Neural progenitor cell (in vitro differentiated cells): Measurements from ENCODE around the gene GMIP. TPM values are rescaled to one million over a fixed set of nuclear protein-coding genes. Genes with fewer than 3 reads are reported as not detected.

Experiments
- DNase-seq: peaks from one replicate; pipeline ENCODE4 v3.0.0-alpha.2; 2016; ENCODE audit warnings: low spot score
- H2AFZ ChIP-seq: fragments of 200-600 bp; sonication (generic); replicated peaks from 2 replicates; pipeline ENCODE4 v1.6.1; 2016; ENCODE audit warnings: antibody characterized with exemption
- H3F3A ChIP-seq: fragments of 200-600 bp; sonication (generic); 2 replicates; pipeline ENCODE4 v1.6.1; 2016; ENCODE audit warnings: antibody characterized with exemption, low read depth
- H3K27ac ChIP-seq: fragments of 200-600 bp; sonication (generic); 2 replicates; pipeline ENCODE4 v1.5.1; 2016; ENCODE audit warnings: mild to moderate bottlenecking
- H3K27me3 ChIP-seq: fragments of 200-600 bp; sonication (generic); 2 replicates; pipeline ENCODE4 v1.6.1; 2016; ENCODE audit warnings: mild to moderate bottlenecking, moderate library complexity
- H3K36me3 ChIP-seq: fragments of 200-600 bp; sonication (generic); 2 replicates; pipeline ENCODE4 v1.5.1; 2016
- H3K4me1 ChIP-seq: fragments of 200-600 bp; sonication (generic); 2 replicates; pipeline ENCODE4 v1.6.1; 2016; ENCODE audit warnings: mixed run types
- H3K4me2 ChIP-seq: fragments of 200-600 bp; sonication (generic); 2 replicates; pipeline ENCODE4 v1.6.1; 2016
- H3K4me3 ChIP-seq: fragments of 200-600 bp; sonication (generic); 2 replicates; pipeline ENCODE4 v1.5.1; 2016
- H3K79me2 ChIP-seq: fragments of 200-600 bp; sonication (generic); 2 replicates; pipeline ENCODE4 v1.6.1; 2016; ENCODE audit warnings: low read depth
- H3K9ac ChIP-seq: fragments of 200-600 bp; sonication (generic); 2 replicates; pipeline ENCODE4 v1.6.1; 2016
- H3K9me3 ChIP-seq: fragments of 200-600 bp; sonication (generic); 2 replicates; pipeline ENCODE4 v1.5.1; 2016; ENCODE audit warnings: low read depth
- H4K20me1 ChIP-seq: fragments of 200-600 bp; sonication (generic); 2 replicates; pipeline ENCODE4 v1.6.1; 2016; ENCODE audit warnings: low read depth
- H3K27ac Mint-ChIP-seq: 3 replicates; pipeline ENCODE4 v1.8.0; 2021; ENCODE audit warnings: mixed read lengths
- H3K27me3 Mint-ChIP-seq: 2 replicates; pipeline ENCODE4 v1.8.0; 2022; ENCODE audit warnings: low read depth, mild to moderate bottlenecking, inconsistent platforms, moderate library complexity, mixed read lengths; ENCODE audit not compliant: insufficient read depth
- H3K36me3 Mint-ChIP-seq: 3 replicates; pipeline ENCODE4 v1.8.0; 2021; ENCODE audit warnings: mixed read lengths
- H3K4me1 Mint-ChIP-seq: 3 replicates; pipeline ENCODE4 v1.8.0; 2021; ENCODE audit warnings: mixed read lengths
- H3K4me3 Mint-ChIP-seq: 3 replicates; pipeline ENCODE4 v1.8.0; 2021; ENCODE audit warnings: mild to moderate bottlenecking, moderate library complexity, mixed read lengths
- H3K9me3 Mint-ChIP-seq: 3 replicates; pipeline ENCODE4 v1.8.0; 2020; ENCODE audit warnings: mixed read lengths
- CTCF ChIP-seq: fragments of 200-600 bp; sonication (generic); IDR thresholded peaks from 2 replicates; pipeline ENCODE4 v1.5.1; 2017; ENCODE audit warnings: antibody characterized with exemption, mild to moderate bottlenecking
- EZH2 ChIP-seq: fragments of 200-600 bp; sonication (generic); IDR thresholded peaks from 2 replicates; pipeline ENCODE4 v1.6.1; 2017; ENCODE audit warnings: antibody characterized with exemption, mild to moderate bottlenecking, moderate library complexity
- EZH2phosphoT487 ChIP-seq: fragments of 200-600 bp; sonication (generic); IDR thresholded peaks from 2 replicates; pipeline ENCODE4 v1.6.1; 2017; ENCODE audit warnings: antibody characterized with exemption
- total RNA-seq: library from RNA; depleted of rRNA; stranded (reverse); fragments of >200 nt; gene quantifications from 2 replicates; pipeline ENCODE4 v1.2.3, GENCODE V29; 2015; ENCODE audit warnings: low replicate concordance

The GMIP gene
- total RNA-seq, 1 donor from 2014 or later, result 6.4 TPM

- Histone ChIP-seq H3K27ac (no peak overlapping the region), H3K36me3 (peaks cover 18% of the 10 kb centered on the region), H3K9ac (no peak overlapping the region), H3K4me3 (no peak overlapping the region), H3K79me2 (peaks cover 81% of the 10 kb centered on the region), H3F3A (peaks cover 14% of the 10 kb centered on the region), H3K9me3 (no peaks in the 10 kb centered on the region), H4K20me1 (no peaks in the 10 kb centered on the region), H3K27me3 (no peaks in the 10 kb centered on the region), H2AFZ (no peak overlapping the region), H3K4me2 (no peak overlapping the region), H3K4me1 (peaks cover 11% of the 10 kb centered on the region)
- Mint-ChIP-seq H3K27ac (no peak overlapping the region), H3K4me3 (no peak overlapping the region), H3K36me3 (peaks cover 56% of the 10 kb centered on the region), H3K9me3 (peaks cover 66% of the 10 kb centered on the region), H3K27me3 (peaks cover 8% of the 10 kb centered on the region), H3K4me1 (peaks cover 7% of the 10 kb centered on the region)
- no peak for TF ChIP-seq EZH2
- TF ChIP-seq CTCF, result no peak
- no peak for TF ChIP-seq EZH2phosphoT487
- DNase-seq, result no peak
Measured at GRCh38 chr19:19674315-19674714, 30.9 kb upstream of the GMIP start.

GRCh38 chr19:19672816-19673215, 29.4 kb upstream of the GMIP start:
- Mint-ChIP-seq H3K27ac (no peak overlapping the region), H3K9me3 (peaks cover 51% of the 10 kb centered on the region), H3K4me1 (peaks cover 13% of the 10 kb centered on the region), H3K36me3 (peaks cover 41% of the 10 kb centered on the region), H3K4me3 (no peak overlapping the region), H3K27me3 (peaks cover 13% of the 10 kb centered on the region)
- no peak for DNase-seq
- Histone ChIP-seq H3K79me2 (peaks cover 86% of the 10 kb centered on the region), H3F3A (peaks cover 22% of the 10 kb centered on the region), H3K4me1 (peaks cover 14% of the 10 kb centered on the region), H3K27ac (no peak overlapping the region), H3K27me3 (no peaks in the 10 kb centered on the region), H2AFZ (no peak overlapping the region), H3K4me3 (no peak overlapping the region), H3K9me3 (no peaks in the 10 kb centered on the region), H4K20me1 (no peaks in the 10 kb centered on the region), H3K9ac (no peak overlapping the region), H3K36me3 (peaks cover 4% of the 10 kb centered on the region), H3K4me2 (no peak overlapping the region)
- TF ChIP-seq EZH2phosphoT487, result no peak
- TF ChIP-seq CTCF, result no peak
- no peak for TF ChIP-seq EZH2

GRCh38 chr19:19670070-19670551, 26.7 kb upstream of the GMIP start:
- Histone ChIP-seq H3F3A (peaks cover 22% of the 10 kb centered on the region), H3K27me3 (no peaks in the 10 kb centered on the region), H4K20me1 (no peaks in the 10 kb centered on the region), H3K4me1 (peaks cover 14% of the 10 kb centered on the region), H3K9me3 (no peaks in the 10 kb centered on the region), H3K27ac (peak overlapping the region; percentile 65), H3K79me2 (peaks cover 62% of the 10 kb centered on the region), H3K4me3 (peak overlapping the region; percentile 92), H3K4me2 (peak overlapping the region; percentile 84), H3K36me3 (peaks cover 3% of the 10 kb centered on the region), H2AFZ (no peak overlapping the region), H3K9ac (peak overlapping the region; percentile 91)
- Mint-ChIP-seq H3K27me3 (peaks cover 12% of the 10 kb centered on the region), H3K27ac (no peak overlapping the region), H3K9me3 (peaks cover 26% of the 10 kb centered on the region), H3K4me3 (peak overlapping the region; percentile 86), H3K36me3 (peaks cover 21% of the 10 kb centered on the region), H3K4me1 (peaks cover 13% of the 10 kb centered on the region)
- TF ChIP-seq EZH2 (no peak), CTCF (no peak), EZH2phosphoT487 (no peak)
- peak; percentile 66 for DNase-seq
